K562 (cell line): Measurements from ENCODE around the gene MAST4. TPM values are rescaled to one million over a fixed set of nuclear protein-coding genes. Genes with fewer than 3 reads are reported as not detected.

Experiments used
- ATAC-seq: fragments of 200-7000 bp; cut with Tn5 transposase; 3 replicates; pipeline ENCODE4 v1.9.1; 2020; ENCODE audit warnings: moderate library complexity
- BruUV-seq: library from RNA; stranded (reverse); fragments of 400-500 nt; replicated peaks from 2 replicates; lab custom pipeline; 2021; lab: Mats Ljungman, UMichigan
- CTCF ChIA-PET: fragments of 300-600 bp; formaldehyde crosslinking; extraction: SDS; loops from one replicate; lab custom pipeline; 2021; ENCODE audit warnings: low intra/inter-chr PET ratio; lab: Yijun Ruan, JAX
- POLR2A ChIA-PET: fragments of 300-600, 350-650 bp; sonication (Branson Sonifier 250); formaldehyde crosslinking; extraction: SDS; loops from one replicate; lab custom pipeline; 2021; ENCODE audit warnings: antibody characterized with exemption, inconsistent platforms; lab: Yijun Ruan, JAX
- DNase-seq, 4 experiments: peaks; one replicate each; pipeline versions ENCODE4 v3.0.0 to v3.0.0-alpha.2; 2011 to 2018; ENCODE audit warnings: low spot score in 3 of 4, mixed read lengths in 3 of 4; ENCODE audit errors: extremely low read depth in 1 of 4
- FAIRE-seq: peaks from 2 replicates; lab custom pipeline; 2011; peaks lifted over from hg19 to GRCh38; lab: Jason Lieb, UNC
- H2AFZ ChIP-seq: 2 replicates; pipeline ENCODE4 v1.6.0; 2011; ENCODE audit warnings: low read depth, low read length, control low read depth, inconsistent platforms
- H3K27ac ChIP-seq: fragments of 200-600 bp; 3 replicates; pipeline ENCODE4 v1.8.0; 2011; ENCODE audit warnings: low read depth, mild to moderate bottlenecking, control low read depth, inconsistent platforms, low read length, moderate library complexity, mixed read lengths; ENCODE audit errors: extremely low read depth
- H3K27me3 ChIP-seq, 2 experiments: fragments of 300-600 bp in 1 of 2; 2 replicates in 1 of 2; 3 replicates in 1 of 2; pipeline versions ENCODE4 v1.6.0 to v1.8.0; 2011; ENCODE audit warnings: inconsistent platforms in 2 of 2, low read length in 2 of 2, mild to moderate bottlenecking in 1 of 2, mixed read lengths in 1 of 2, moderate library complexity in 1 of 2; ENCODE audit not compliant: control insufficient read depth in 2 of 2, insufficient read depth in 2 of 2
- H3K36me3 ChIP-seq: fragments of 300-600 bp; 3 replicates; pipeline ENCODE4 v1.8.0; 2011; ENCODE audit warnings: mild to moderate bottlenecking, low read length, inconsistent platforms; ENCODE audit not compliant: control insufficient read depth, insufficient read depth
- H3K4me1 ChIP-seq, 2 experiments: fragments of 200-600 bp in 1 of 2; replicated peaks in 1 of 2; 2 replicates in 1 of 2; 3 replicates in 1 of 2; pipeline versions ENCODE4 v1.5.1 to v1.8.0; 2011; ENCODE audit warnings: inconsistent platforms in 2 of 2, low read length in 2 of 2, mild to moderate bottlenecking in 1 of 2, mixed read lengths in 1 of 2, moderate library complexity in 1 of 2; ENCODE audit not compliant: control insufficient read depth in 2 of 2, insufficient read depth in 2 of 2
- H3K4me2 ChIP-seq: 2 replicates; pipeline ENCODE4 v1.6.1; 2011; ENCODE audit warnings: low read length, control low read depth, inconsistent platforms, mixed read lengths; ENCODE audit not compliant: insufficient read depth
- H3K4me3 ChIP-seq: fragments of 200-600 bp; sonication (generic), shearing (Covaris generic); 2 replicates; pipeline ENCODE4 v1.5.1; 2016; ENCODE audit warnings: control low read depth, inconsistent platforms
- H3K79me2 ChIP-seq: fragments of 200-600 bp; 3 replicates; pipeline ENCODE4 v1.8.0; 2011; ENCODE audit warnings: low read length, inconsistent platforms; ENCODE audit not compliant: control insufficient read depth, insufficient read depth
- H3K9ac ChIP-seq, 2 experiments: 2 replicates each; pipeline versions ENCODE4 v1.6.0 to v1.6.1; 2011; ENCODE audit warnings: low read depth in 2 of 2, low read length in 2 of 2, control low read depth in 1 of 2, inconsistent platforms in 1 of 2, mild to moderate bottlenecking in 1 of 2, mixed read lengths in 1 of 2; ENCODE audit not compliant: insufficient read depth in 1 of 2
- H3K9me1 ChIP-seq: one replicate; pipeline ENCODE4 v1.6.0; 2011; ENCODE audit warnings: inconsistent platforms, mild to moderate bottlenecking, low read length, moderate library complexity; ENCODE audit not compliant: control insufficient read depth, insufficient read depth
- H3K9me3 ChIP-seq: replicated peaks from 2 replicates; pipeline ENCODE4 v1.5.1; 2011; ENCODE audit warnings: low read depth, low read length, inconsistent platforms; ENCODE audit not compliant: control insufficient read depth, insufficient read depth
- H4K20me1 ChIP-seq: replicated peaks from 2 replicates; pipeline ENCODE4 v1.6.1; 2011; ENCODE audit warnings: low read length, inconsistent platforms, mixed read lengths; ENCODE audit not compliant: control insufficient read depth, insufficient read depth
- HMBOX1 ChIP-seq: sonication (generic); IDR thresholded peaks from 2 replicates; pipeline ENCODE4 v1.6.1; 2016
- ZNF707 ChIP-seq: fragments of 250-450 bp; sonication (Bioruptor Pico); conservative IDR thresholded peaks from 2 replicates; pipeline ENCODE4 v1.8.0; 2022; ENCODE audit warnings: inconsistent platforms, mild to moderate bottlenecking, moderate library complexity
- WGBS: fragments of 100-300 bp; shearing (Covaris generic); methylation state at CpG from one replicate; pipeline ENCODE4 v1.1.6; 2016; ENCODE audit warnings: low coverage, mixed read lengths; ENCODE audit not compliant: insufficient coverage; ENCODE audit errors: missing lambda C conversion rate; 5-methylcytosine and 5-hydroxymethylcytosine counted together
- in situ Hi-C: fragments of 300-500 bp; cut with MboI; formaldehyde crosslinking; loops from 4 replicates; pipeline ENCODE4 v1.15.0; 2018; ENCODE audit warnings: inconsistent platforms, mixed read lengths
- intact Hi-C: fragments of 100-400 bp; cut with micrococcal nuclease; formaldehyde crosslinking; loops from 2 replicates; pipeline ENCODE4 v1.14.2; 2022
- polyA plus RNA-seq, 8 experiments: library from polyadenylated mRNA; depleted of rRNA in 4 of 8; stranded (reverse) in 5 of 8; unstranded in 3 of 8; fragments of >200 nt; fragmentation: Nextera tagmentation in 2 of 8; fragmentation: Illumina TruSeq in 1 of 8; extraction: Ambion mirVana in 2 of 8; extraction: Trizol in 1 of 8; gene quantifications; 2 replicates each; pipeline versions ENCODE4 v1.2.1 to v1.2.3, GENCODE V29; 2011 to 2014; ENCODE audit warnings: inconsistent platforms in 1 of 8, missing spikeins in 1 of 8
- total RNA-seq, 7 experiments: library from RNA; depleted of rRNA in 6 of 7; stranded (reverse); fragments of >200 nt in 6 of 7; fragmentation: Illumina TruSeq in 2 of 7; extraction: Trizol in 2 of 7; gene quantifications; 2 replicates each; pipeline versions ENCODE4 v1.2.1 to v1.2.3, GENCODE V29; 2011 to 2021; ENCODE audit warnings: low replicate concordance in 1 of 7
- TF ChIP-seq, protein P1 (sequence below), 2 experiments: fragments of 450-650 bp in 1 of 2; sonication (generic) in 1 of 2; formaldehyde crosslinking in 1 of 2; IDR thresholded peaks in 1 of 2; conservative IDR thresholded peaks in 1 of 2; 2 replicates each; pipeline versions ENCODE4 v1.6.1 to v1.8.1; 2016 to 2023; ENCODE audit warnings: mild to moderate bottlenecking in 2 of 2, moderate library complexity in 2 of 2, inconsistent platforms in 1 of 2, missing genetic modification reagents in 1 of 2

The MAST4 gene
- total and polyA plus RNA-seq, 9 of the 15 experiments (the other 6 are each of a cell fraction or from before 2014, with no cell fraction given): 0.88 to 10.1 (median 5.2) TPM

DNA sequence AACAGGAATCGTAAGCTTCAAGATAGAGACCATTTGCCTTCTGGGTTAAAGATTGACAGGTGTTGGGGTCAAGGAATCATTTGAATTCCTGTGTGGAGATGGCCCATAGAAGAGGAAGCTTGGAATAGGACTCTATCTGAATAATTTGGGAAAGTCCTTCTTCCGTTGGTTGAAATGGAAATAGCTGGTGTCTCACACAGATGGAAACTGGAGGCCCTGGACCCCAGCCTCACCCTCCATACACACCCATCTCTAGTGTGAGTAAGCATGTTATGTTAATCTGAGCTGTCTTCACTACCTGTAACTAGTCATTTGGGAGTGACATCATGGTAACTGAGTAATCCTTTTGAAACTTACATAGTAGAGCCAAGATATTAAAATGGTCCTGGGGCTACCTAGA lies 416.0 kb downstream of the MAST4 start:
- H3K4me3 ChIP-seq: no peak overlapping the region
- BruUV-seq: no TSS peak

More for the DNA sequence above, 416.0 kb downstream of the MAST4 start:
- in situ Hi-C loops (no loop called here), intact Hi-C loops (no loop called here)
- FAIRE-seq (no peak), ATAC-seq (0 out of 3 replicates have a peak, but pooled peaks have one; percentile 21), DNase-seq (no peak)
- Histone ChIP-seq H3K4me2 (no peak overlapping the region), H3K79me2 (peaks cover 87% of the 10 kb centered on the region), H3K36me3 (no peaks in the 10 kb centered on the region; the same call in 2 of the 3 replicates), H3K9ac (no peak overlapping the region), H3K4me1 (peaks cover 0 to 54% of the 10 kb centered on the region in 2 experiments; a peak in 4 of 5 replicates), H3K27me3 (no peaks in the 10 kb centered on the region), H3K9me1 (peaks cover 4% of the 10 kb centered on the region), H2AFZ (no peak overlapping the region), H4K20me1 (no peaks in the 10 kb centered on the region), H3K9me3 (no peaks in the 10 kb centered on the region), H3K27ac (no peak overlapping the region)
- ChIA-PET POLR2A (interaction anchor here (0.9 kb wide), 1 partner anchor 19 kb away, joined by 3 read pairs; no protein-coding TSS in a partner anchor), CTCF (no interaction called here)
- WGBS: 68% methylated on average over 2 of the region's 2 CpGs
- TF ChIP-seq ZNF707: no peak
- peak; percentile 91 for TF ChIP-seq HMBOX1
- TF ChIP-seq, protein P1, sequence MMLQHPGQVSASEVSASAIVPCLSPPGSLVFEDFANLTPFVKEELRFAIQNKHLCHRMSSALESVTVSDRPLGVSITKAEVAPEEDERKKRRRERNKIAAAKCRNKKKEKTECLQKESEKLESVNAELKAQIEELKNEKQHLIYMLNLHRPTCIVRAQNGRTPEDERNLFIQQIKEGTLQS (IDR thresholded peaks at IDR 0.05): peak; percentile 66
- TF ChIP-seq, protein P1 (CRISPR knock-in tag; conservative IDR thresholded peaks at IDR 0.05): no peak
